BJ (cell line): ENCODE measurements around the gene ATF7. TPM values are rescaled to one million over a fixed set of nuclear protein-coding genes. Genes with fewer than 3 reads are reported as not detected.

Source experiments
- CTCF ChIA-PET: fragments of 350-600 bp; formaldehyde crosslinking; extraction: SDS; loops from one replicate; lab custom pipeline; 2021; ENCODE audit warnings: antibody characterized with exemption, inconsistent platforms; lab: Yijun Ruan, JAX
- POLR2A ChIA-PET: fragments of 300-600 bp; sonication (Branson Sonifier 250); formaldehyde crosslinking; extraction: SDS; loops from one replicate; lab custom pipeline; 2021; ENCODE audit warnings: antibody characterized with exemption; lab: Charles Lee
- DNase-seq: peaks from one replicate; pipeline ENCODE4 v3.0.0-alpha.2; 2011; ENCODE audit warnings: low read depth
- H3K27me3 ChIP-seq: 2 replicates; pipeline ENCODE4 v1.6.0; 2011; ENCODE audit warnings: low read length; ENCODE audit not compliant: control insufficient read depth, insufficient read depth
- H3K36me3 ChIP-seq: 2 replicates; pipeline ENCODE4 v1.5.1; 2011; ENCODE audit warnings: low read length; ENCODE audit not compliant: control insufficient read depth, insufficient read depth
- H3K4me3 ChIP-seq: 2 replicates; pipeline ENCODE4 v1.5.1; 2011; ENCODE audit warnings: low read depth, mild to moderate bottlenecking, control low read depth, low read length
- polyA plus RNA-seq: library from polyadenylated mRNA; depleted of rRNA; stranded (reverse); fragments of >200 nt; gene quantifications from 2 replicates; pipeline ENCODE4 v1.2.3, GENCODE V29; 2011
- TF ChIP-seq, protein P1 (sequence below): IDR thresholded peaks from 2 replicates; pipeline ENCODE4 v1.5.1; 2011; ENCODE audit warnings: low read depth, mild to moderate bottlenecking, control low read depth, inconsistent platforms, low read length, moderate library complexity; ENCODE audit not compliant: insufficient read depth

ATF7 gene
- polyA plus RNA-seq, 1 experiment, result 21.8 TPM

DNA sequence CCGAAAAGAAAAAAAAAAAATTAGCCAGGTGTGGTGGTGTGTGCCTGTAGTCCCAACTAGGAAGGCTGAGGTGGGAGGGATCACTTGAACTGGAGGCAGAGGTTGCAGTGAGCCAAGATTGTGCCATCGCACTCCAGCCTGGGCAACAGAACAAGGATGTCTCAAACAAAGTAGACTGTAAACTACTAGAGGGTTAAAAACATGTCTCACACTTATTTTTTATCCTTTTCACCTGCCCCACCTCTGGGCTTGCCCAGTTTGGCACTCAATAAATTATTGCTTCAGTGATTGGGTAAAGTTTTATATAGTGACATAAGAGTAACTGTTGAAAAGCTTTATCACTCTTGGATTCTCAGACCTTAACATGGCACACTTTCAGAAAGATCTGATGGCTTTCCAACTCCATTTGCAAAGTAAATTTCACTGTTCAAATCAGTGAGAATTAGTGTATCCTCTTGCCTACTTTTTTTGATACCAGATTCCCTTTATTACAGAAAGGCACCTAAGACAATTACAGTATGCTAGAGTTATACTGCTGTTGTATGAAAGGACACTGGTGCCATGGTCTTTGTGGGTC is 62.6 kb downstream of the ATF7 start:
- CTCF ChIA-PET, result interaction anchor here (1.5 kb wide), 1 partner anchor 20 kb away, joined by 3 read pairs; no protein-coding TSS in a partner anchor

DNA sequence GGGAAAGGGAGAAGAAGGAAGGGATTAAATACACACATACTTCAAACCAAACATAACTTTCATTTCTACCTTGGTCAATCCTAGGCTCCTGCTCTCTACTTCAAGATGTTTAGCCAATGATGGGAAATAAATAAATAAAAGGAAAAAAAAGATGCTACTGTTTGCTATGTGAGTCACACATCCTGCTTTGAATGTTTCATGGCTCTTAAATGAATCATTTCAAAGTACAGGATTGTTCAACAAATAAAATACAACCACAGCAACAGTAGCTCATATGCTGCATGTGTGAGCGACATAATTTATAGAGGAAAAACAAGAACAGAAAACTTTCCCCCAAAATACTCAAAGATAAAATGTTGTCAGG is 64.6 kb downstream of the ATF7 start:
- peak; percentile 64 for DNase-seq
- TF ChIP-seq, protein P1, sequence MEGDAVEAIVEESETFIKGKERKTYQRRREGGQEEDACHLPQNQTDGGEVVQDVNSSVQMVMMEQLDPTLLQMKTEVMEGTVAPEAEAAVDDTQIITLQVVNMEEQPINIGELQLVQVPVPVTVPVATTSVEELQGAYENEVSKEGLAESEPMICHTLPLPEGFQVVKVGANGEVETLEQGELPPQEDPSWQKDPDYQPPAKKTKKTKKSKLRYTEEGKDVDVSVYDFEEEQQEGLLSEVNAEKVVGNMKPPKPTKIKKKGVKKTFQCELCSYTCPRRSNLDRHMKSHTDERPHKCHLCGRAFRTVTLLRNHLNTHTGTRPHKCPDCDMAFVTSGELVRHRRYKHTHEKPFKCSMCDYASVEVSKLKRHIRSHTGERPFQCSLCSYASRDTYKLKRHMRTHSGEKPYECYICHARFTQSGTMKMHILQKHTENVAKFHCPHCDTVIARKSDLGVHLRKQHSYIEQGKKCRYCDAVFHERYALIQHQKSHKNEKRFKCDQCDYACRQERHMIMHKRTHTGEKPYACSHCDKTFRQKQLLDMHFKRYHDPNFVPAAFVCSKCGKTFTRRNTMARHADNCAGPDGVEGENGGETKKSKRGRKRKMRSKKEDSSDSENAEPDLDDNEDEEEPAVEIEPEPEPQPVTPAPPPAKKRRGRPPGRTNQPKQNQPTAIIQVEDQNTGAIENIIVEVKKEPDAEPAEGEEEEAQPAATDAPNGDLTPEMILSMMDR, result no peak
- POLR2A ChIA-PET, result interaction anchor here (0.5 kb wide), 1 partner anchor 52 kb away, joined by 3 read pairs; no protein-coding TSS in a partner anchor
- CTCF ChIA-PET, result interaction anchor here (0.7 to 1.3 kb wide), 2 partner anchors 27 to 114 kb away, joined by 3 to 9 read pairs; partner anchors contain the start of gene ATP5MC2
- H3K36me3 ChIP-seq, result no peaks in the 10 kb centered on the region
- H3K4me3 ChIP-seq, result no peak overlapping the region
- H3K27me3 ChIP-seq, result no peaks in the 10 kb centered on the region

More for the DNA sequence above, 62.6 kb downstream of the ATF7 start:
- no peaks in the 10 kb centered on the region for H3K27me3 ChIP-seq
- H3K36me3 ChIP-seq, result no peaks in the 10 kb centered on the region
- POLR2A ChIA-PET, result no interaction called here
- DNase-seq, result no peak
- H3K4me3 ChIP-seq, result no peak overlapping the region
- TF ChIP-seq, protein P1, result no peak

DNA sequence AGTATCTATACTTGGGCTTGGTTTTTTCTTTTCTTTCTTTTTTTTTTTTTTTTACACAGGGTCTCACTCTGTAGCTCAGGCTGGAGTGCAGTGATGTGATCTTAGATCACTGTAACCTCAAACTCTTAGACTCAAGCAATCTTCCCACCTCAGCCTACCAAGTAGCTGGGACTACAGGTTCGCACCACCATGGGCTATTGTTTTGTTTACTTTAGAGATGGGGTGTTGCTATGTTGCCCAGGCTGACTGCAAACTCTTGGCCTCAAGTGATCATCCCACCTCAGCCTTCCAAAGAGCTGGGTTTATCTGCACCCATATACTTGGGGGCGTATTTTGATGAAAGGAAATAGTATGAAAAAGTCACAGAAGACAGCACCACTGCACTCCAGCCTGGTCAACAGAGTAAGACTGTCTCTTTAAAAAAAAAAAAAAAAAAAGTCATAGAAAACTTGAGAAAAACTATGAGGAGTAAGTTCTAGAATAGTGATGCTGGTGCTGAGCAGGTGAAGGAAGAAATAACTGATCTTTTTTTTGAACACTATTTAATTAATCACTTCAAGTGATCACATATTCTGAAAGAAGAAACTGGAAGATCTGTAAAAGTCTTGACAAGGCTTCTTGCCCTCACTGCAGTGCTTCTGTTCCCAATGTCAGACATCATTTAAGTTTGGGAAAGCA is 65.1 kb downstream of the ATF7 start:
- no peak for DNase-seq
- TF ChIP-seq, protein P1, result no peak
- Histone ChIP-seq H3K36me3 (no peaks in the 10 kb centered on the region), H3K27me3 (no peaks in the 10 kb centered on the region), H3K4me3 (no peak overlapping the region)
- CTCF ChIA-PET, result interaction anchor here (1.3 kb wide), 1 partner anchor 115 kb away, joined by 9 read pairs; the partner anchor contains the start of gene ATP5MC2
- POLR2A ChIA-PET, result interaction anchor here (0.5 kb wide), 1 partner anchor 53 kb away, joined by 3 read pairs; no protein-coding TSS in a partner anchor

DNA sequence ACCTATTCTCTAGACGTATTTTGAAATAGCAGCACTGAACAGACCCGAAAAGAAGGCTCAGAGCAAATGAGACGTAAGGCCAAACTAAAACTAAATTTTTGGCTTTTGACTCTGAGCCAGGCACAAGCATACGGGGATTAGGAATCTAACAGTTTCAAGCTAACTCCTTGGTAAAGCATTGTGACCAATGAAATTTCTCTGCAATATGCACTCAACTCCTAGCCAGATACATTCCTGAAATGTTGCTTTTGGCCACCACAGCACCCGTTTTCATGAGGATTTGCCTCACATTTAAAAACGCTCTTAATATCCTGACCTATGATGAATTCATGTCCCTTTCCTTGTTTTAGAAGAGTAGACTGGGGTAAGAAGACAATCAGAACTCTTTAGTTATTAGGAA is 65.8 kb downstream of the ATF7 start:
- peak; percentile 26 for DNase-seq
- CTCF ChIA-PET, result no interaction called here
- H3K27me3 ChIP-seq, result no peaks in the 10 kb centered on the region
- no peak overlapping the region for H3K4me3 ChIP-seq
- no peaks in the 10 kb centered on the region for H3K36me3 ChIP-seq
- TF ChIP-seq, protein P1, result no peak
- POLR2A ChIA-PET, result interaction anchor here (0.6 kb wide), 1 partner anchor 59 kb away, joined by 4 read pairs; no protein-coding TSS in a partner anchor

DNA sequence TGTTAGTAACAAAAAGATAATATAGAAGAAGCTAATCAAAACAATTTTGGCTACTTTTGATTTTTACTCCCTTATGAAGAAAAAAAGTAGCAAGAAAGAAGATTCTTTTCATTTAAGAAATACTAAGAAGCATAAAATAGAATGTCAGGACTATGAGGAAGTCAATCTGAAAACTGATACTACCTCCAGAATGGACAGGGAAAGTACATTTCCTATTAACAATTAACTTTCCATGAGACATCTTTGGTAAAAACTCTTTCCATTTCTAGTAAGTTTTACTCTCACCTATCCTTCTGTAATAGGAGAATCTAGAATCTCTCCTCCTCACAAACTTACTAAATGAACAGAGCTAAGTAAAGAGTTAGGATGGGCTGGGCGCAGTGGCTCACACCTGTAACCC is 67.6 kb downstream of the ATF7 start:
- ChIA-PET CTCF (interaction anchor here (0.7 to 2.9 kb wide), 2 partner anchors 15 to 133 kb away, joined by 3 to 11 read pairs; no protein-coding TSS in a partner anchor), POLR2A (no interaction called here)
- TF ChIP-seq, protein P1, result no peak
- H3K36me3 ChIP-seq, result no peaks in the 10 kb centered on the region
- no peaks in the 10 kb centered on the region for H3K27me3 ChIP-seq
- DNase-seq, result no peak
- H3K4me3 ChIP-seq, result no peak overlapping the region
